Stimulated activated naive CD4-positive, alpha-beta T cell treated with Interleukin-2 at 50 U/mL for 16 hours (primary cell): ENCODE measurements around the gene SHROOM4.

Experiments used
- DNase-seq: peaks from one replicate; lab custom pipeline; 2025; lab: John Stamatoyannopoulos, UW

The SHROOM4 gene

DNA sequence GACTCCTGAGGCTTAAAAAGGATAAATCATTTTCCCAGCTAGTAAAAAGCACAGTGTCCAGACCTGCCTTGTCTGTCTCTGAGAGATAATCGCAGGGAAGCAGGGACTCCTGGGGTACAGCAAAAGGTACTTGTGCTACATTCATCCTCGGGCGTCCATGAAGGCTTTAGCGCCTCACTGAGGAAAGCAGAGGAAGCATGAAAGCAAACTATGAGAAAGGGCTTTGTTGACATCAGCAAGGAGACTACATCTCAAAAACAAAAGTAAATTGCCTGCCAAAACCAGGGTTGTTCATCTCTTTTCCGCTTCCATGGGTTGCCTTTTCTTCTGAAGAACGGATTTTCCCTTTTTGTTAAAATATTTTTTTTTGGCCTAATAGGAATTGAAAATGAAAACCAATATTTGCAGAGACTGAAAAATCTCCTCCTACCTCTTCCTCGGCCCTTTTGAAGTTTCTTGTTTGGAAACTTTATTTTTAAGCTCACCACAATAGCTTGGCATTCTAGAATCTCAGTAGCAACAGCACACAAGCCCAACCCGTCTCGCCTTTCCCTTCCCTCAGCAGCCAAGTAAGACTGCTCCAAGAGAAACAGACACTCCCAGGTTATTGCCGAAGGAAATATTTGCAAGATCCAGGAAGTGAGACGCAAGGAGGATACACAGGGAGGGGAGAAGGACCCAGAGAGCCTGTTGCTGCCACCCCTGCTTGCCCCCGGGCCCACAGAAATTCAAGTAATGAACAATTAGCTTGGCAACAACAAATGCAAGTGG is 195.0 kb downstream of the SHROOM4 start:
- no peak for DNase-seq

DNA sequence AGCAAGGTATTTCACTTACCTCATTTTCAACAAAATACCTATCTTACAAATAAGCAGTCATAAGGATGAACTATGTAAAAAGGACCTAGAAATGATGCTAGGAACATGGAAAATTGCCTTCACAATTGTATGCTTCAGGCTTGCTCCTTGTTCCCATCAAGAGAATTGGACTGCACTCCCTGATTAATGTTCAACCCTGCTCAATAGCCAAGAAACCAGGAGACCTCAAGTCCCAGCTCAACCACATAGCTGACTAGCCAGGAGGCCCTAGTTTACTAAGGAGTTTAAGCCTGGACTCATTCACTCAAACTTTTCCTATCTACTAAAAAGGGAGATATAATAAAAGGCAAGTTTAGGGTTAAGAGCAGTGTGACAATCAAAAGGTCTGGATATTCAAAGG is 196.8 kb downstream of the SHROOM4 start:
- no peak for DNase-seq

DNA sequence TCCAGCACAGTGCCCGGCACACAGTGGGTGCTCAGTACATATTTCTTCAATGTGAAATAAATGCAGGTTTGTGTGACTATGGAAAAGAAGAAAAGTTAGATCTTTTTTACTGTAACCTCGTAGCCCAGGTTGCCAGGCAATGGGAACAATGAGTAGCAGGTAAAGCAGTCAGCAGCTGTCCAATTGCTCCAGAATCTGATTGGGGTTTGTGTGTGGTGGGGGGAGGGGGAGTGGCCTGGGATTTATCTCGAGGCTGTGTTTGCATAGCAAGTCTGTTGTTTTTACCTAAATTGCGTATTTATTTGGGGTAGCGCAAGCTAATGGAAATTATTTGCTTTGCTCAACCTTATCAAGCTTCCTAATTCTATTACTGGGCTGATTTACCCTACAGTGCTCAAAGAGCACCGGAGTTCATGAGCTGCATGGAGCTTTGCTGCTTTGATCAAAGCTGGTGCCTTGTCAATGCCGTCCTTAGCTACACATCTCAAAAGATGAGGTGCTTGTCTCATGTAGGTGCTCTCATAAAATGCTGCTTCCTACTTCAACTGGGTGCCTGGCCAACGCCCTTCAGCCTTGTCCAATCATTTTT is 198.3 kb downstream of the SHROOM4 start:
- no peak for DNase-seq

DNA sequence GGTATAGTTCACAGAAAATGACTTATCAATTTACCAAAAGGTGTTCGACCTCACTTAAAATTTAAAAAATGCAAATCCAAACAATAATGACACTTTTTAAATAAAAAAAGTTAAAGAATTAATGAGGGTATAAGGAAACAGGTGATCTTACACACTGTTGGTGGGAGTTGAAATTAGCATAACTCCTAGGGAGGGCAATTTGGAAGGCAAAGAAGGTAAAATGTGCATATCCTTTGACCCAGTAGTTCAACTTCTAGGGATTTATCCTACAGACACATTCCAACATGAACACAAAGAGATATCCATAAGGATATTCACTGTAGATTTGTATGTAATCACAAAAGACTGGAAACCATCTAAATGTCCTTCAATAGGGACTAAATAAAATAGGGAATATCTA is 199.5 kb downstream of the SHROOM4 start:
- DNase-seq = no peak

DNA sequence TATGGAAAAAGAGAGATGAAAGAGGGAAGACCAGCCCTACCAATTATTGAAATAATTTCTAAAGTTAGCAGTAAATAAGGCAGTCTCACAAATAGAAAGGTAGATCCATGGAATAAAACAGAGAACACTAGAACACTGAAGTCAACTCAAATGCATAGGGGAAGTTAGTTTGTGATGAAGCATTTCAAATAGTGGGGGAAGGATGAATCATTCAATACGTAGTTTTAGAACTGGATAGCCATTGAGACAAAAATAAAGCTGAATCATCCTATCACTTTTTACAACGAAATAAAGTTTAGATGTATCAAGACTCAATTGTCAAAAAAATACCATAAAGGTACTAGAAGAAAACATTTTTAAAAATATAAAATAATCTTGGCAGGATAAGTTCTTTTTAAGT is 200.1 kb downstream of the SHROOM4 start:
- no peak for DNase-seq

DNA sequence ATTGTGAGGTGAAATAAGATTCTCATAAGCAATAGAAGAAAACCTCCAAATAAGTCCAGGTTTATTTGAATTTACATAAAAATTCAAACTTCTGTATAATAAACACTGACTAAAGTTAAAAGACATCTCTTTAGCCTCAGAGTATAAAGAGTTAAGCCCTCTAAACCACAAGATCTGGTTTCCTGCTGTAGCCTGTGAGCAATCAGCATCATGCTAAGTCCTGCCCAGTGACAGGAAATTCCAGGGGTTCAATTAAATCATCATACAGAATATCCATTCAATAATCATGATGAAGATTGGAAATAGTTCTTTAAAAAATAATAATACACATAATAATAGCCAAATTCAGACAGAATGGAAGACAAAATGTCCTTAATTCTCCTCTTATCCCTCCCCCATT is 204.2 kb downstream of the SHROOM4 start:
- DNase-seq = no peak

DNA sequence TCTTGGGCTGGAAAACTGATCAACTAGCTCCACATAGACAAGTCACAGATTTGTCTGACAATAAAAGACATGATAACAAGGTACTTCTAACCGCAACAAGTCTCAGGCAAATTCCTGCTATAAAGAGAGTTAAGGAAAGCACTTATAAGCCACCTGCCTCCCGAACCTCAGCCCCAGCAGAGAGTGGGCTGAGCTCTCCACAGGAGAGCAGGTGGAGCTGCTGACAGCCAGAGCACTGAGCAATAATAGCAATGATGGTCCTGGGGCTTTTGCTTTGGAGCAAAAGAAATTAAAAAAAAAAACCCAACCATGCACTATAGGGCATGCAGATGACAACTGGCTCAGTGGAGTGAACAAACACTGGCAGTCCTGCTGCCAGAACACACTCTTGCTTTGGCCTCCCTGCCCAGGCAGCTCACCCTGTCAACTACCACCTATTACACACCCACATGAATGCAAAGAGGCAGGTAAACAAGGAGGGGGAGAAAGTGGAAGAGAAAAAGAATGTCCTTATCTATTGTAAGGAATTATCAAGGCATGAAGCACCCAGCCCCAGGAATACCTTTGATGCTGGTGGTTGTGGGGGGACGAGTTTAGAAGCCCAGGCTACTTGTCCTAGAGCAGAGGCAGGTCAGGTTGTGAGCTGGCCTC is 207.6 kb downstream of the SHROOM4 start:
- DNase-seq = no peak

DNA sequence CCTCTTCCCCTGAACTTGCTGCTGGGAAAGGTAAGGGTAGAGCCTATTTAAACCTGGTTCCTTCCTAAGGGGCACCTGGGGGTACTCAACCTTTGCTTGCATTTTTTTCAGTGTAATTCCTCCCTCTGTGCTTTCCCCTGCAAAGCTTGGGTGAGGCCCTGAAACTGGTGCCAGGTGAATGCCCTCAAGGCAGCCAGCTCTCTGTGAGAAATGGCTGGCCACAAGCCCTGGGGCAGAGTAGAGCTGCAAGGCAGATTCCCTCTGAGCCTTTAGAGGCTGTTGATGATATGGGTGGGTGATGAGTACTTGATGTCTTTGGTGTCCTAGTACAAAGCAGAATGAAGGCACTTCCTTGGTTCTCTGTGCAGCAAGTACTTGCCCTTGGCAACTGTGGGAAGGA is 217.9 kb downstream of the SHROOM4 start:
- DNase-seq = no peak

DNA sequence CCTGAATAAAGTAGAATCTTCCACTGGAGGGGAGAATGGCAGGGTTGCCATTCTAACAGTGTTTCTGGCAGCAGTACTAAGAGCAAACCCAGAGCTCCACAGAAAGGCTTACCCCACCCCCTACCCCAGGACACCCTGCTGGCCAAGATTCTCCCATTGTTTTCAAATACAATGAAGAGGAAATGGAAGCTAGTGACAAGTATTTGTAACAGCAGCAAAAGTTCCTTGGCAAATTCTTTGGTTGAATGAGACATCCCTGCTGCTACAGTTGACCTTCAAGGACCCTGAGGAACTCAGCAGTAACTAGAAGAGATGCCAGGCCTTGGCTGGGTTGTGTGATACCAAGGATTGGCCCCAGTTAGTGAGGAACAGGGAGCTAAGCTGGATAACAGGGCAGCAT is 219.2 kb downstream of the SHROOM4 start:
- no peak for DNase-seq

DNA sequence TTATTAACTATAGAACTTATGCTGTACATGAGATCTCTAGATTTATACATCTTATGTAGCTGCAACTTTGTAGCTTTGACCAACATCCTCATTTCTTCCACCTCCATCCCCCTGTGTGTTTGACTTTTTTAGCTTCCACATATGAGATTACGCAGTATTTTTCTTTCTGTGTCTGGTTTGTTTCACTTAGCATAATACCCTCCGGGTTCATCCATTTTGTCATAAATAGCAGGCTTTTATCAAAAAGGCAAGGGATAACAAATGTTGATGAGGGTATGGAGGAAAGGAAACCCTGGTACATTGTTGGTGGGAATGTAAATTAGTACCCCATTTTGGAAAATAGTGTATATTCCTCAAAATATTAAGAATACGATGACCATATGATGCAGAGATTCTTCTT is 227.0 kb downstream of the SHROOM4 start:
- no peak for DNase-seq

DNA sequence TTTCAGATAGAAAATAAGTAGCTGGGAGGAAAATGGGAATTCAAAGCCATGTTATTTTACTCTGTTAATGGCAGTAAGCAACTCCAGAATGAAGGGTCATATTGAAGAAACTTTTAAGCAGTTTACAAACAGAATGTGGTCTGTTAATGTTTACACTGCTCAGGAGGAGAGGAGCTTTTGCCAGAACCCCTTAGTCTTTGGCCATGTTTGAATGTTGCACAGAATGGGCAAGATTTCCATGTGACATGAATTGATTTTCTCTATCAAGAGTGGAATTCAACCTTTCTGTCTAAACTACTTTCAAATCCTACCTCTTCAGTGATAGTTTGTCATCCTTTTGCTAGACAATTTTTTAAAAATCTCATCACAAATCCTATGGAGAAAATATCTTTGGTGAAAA is 227.6 kb downstream of the SHROOM4 start:
- DNase-seq = no peak

DNA sequence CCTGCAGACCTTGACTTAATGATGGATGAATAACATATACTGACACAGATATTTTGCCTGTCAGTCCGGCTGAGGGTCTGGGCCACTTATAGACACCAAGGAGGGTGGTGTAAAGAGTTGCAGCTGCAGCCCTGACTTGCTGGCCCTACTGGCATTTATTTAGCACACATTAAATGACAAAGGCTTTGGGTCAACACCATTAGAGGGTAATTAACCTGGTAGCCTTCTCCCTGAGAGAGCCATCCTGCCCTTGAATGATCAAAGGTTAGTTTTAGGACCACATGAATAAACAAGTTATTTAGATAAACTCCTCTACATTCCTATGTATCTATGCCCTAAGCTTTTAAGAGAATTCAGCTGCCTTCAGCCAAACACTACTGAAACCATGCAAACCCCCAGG is 232.6 kb downstream of the SHROOM4 start:
- no peak for DNase-seq

DNA sequence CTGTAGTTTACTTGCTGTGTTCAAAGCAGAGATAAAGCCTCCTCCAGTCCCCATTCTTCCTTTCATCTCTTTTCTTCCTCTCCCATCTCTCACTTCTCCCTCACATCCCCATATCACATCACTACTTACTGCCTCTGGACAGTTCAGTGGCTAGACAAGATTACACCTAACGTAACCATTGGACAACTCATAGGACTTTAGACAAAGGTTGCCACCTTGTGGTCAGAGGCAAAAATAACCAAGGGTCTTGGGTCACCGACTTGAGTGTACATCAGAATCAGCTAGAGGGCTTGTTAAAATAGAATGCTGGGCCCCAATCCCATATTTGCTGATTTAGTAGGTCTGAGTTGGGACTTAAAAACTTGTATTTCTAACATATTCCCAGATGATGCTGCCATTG is 234.0 kb downstream of the SHROOM4 start:
- peak; percentile 4 for DNase-seq

DNA sequence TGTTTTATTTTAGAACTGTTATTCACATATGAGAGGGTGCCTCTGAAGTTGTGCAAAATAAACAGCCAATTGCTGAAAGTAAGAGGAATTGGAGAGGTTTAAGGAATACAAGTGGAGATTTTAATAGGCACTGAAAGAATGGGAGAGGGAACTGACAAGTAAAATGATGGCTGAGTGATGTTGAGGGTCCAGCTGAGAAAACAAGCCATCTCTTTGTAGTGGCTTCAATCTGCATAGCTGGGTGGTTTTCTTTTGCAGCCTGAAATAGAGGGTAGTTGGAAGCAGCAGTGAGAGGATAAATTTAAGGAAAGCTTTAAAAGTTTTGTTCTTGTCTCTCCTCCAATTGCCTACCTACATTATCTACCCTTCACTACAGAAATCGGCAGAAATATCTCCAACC is 236.7 kb downstream of the SHROOM4 start:
- DNase-seq = no peak

DNA sequence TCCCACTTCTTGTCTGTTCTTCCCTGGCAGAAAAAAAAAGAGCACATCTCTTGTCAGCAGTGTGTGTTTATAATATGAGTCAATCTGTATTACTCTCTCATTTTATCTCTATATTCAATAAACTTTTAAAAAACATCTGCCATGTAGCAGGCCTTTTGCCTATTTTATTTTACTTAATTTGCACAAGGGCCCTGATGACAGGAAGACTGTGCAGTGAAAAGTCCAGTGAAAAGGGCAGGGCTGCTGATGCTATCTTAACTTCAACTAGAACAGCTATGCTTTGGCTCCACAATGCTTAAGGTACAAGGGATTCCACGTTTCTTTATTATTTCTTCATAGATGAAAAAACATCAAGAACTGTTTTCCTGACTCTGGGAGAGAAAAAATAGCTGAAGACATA is 246.4 kb downstream of the SHROOM4 start:
- no peak for DNase-seq

DNA sequence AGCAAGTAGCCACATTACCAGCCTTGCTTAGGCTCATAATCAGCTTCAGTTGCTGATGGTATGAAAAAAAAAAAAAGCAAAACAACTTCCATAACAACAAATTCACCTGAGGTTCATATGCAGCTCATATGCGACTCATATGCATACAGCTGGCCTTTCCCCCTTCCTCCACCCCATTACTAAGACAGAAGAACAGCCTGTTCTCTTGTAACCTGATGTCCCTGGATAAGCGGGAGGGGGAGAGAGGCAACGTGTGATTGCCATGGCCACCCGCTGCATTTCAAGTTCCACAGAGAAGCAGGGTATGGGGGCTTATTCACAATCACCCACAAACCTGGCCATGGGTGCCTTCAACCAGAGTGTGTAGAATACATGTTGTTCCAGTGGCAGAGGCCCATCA is 248.3 kb downstream of the SHROOM4 start:
- DNase-seq = no peak
